GM18502 (cell line): ENCODE results near the gene RPA1.
"Not testable (repeated sequence)": the region's sequence is repeated elsewhere in the genome, so short reads cannot be mapped to it uniquely, and the experiment has no call there.

ENCODE experiments used
- ATAC-seq: cut with Tn5 transposase; IDR thresholded peaks from one replicate; pipeline ENCODE4 v1.9.1; 2021; ENCODE audit warnings: mild to moderate bottlenecking; ENCODE audit not compliant: unreplicated experiment, poor library complexity

The RPA1 gene

GRCh38 chr17:1829592-1830257 is at the start of gene RPA1, which contains the start of gene SMYD4:
TSS of gene RPA1 (plus strand) at chr17:1830005. CDS start at chr17:1830094, 89 bp downstream.
TSS of gene SMYD4 (minus strand) at chr17:1829902. CDS start at chr17:1827994, 1,908 bp downstream.
- ATAC-seq, result peak; percentile 86

- no peak for ATAC-seq
These were observed 47.6 kb upstream of the RPA1 start for GRCh38 chr17:1782171-1782567.

GRCh38 chr17:1783271-1783670 is 46.5 kb upstream of the RPA1 start:
- ATAC-seq, result no peak

- no peak for ATAC-seq
These were observed 45.8 kb upstream of the RPA1 start for GRCh38 chr17:1783834-1784611.

- ATAC-seq, result no peak
These were observed 43.9 kb upstream of the RPA1 start for GRCh38 chr17:1785930-1786329.

- no peak for ATAC-seq
These were observed 43.1 kb upstream of the RPA1 start for GRCh38 chr17:1786708-1787107.

- no peak for ATAC-seq
These were observed 42.4 kb upstream of the RPA1 start for GRCh38 chr17:1787301-1787902.

GRCh38 chr17:1789936-1790335 is 39.9 kb upstream of the RPA1 start:
- ATAC-seq, result no peak

- ATAC-seq, result no peak
These were observed 37.0 kb upstream of the RPA1 start for GRCh38 chr17:1792495-1793446.

GRCh38 chr17:1793447-1793806 is 36.4 kb upstream of the RPA1 start:
- ATAC-seq, result no peak

GRCh38 chr17:1796800-1797199 is 33.0 kb upstream of the RPA1 start:
- no peak for ATAC-seq

GRCh38 chr17:1797323-1797722 is 32.5 kb upstream of the RPA1 start:
- no peak for ATAC-seq

GRCh38 chr17:1797846-1798245 is 32.0 kb upstream of the RPA1 start:
- not testable (repeated sequence) for ATAC-seq

GRCh38 chr17:1800240-1800639 is 29.6 kb upstream of the RPA1 start:
- no peak for ATAC-seq

GRCh38 chr17:1800712-1801111 is 29.1 kb upstream of the RPA1 start:
- ATAC-seq, result no peak

GRCh38 chr17:1802429-1802828 is 27.4 kb upstream of the RPA1 start:
- ATAC-seq, result no peak

GRCh38 chr17:1803280-1803679 is 26.5 kb upstream of the RPA1 start:
- no peak for ATAC-seq

- no peak for ATAC-seq
These were observed 21.9 kb upstream of the RPA1 start for GRCh38 chr17:1807890-1808289.

- ATAC-seq, result no peak
These were observed 21.2 kb upstream of the RPA1 start for GRCh38 chr17:1808644-1809043.

GRCh38 chr17:1809815-1810214 is 20.0 kb upstream of the RPA1 start:
- ATAC-seq, result not testable (repeated sequence)
